BLaER1 (cell line): ENCODE measurements around the gene BCAT1.
"Not testable (repeated sequence)": the region's sequence is repeated elsewhere in the genome, so short reads cannot be mapped to it uniquely, and the experiment has no call there.

Experiments used
- H3K27ac ChIP-seq: shearing (Covaris generic); formaldehyde crosslinking; 2 replicates; pipeline ENCODE4 v1.8.1; 2022
- H3K27me3 ChIP-seq: shearing (Covaris generic); formaldehyde crosslinking; 2 replicates; pipeline ENCODE4 v1.8.1; 2022
- H3K36me3 ChIP-seq: shearing (Covaris generic); formaldehyde crosslinking; 2 replicates; pipeline ENCODE4 v1.8.1; 2022
- H3K4me1 ChIP-seq: shearing (Covaris generic); formaldehyde crosslinking; 2 replicates; pipeline ENCODE4 v1.8.1; 2022
- H3K4me2 ChIP-seq: shearing (Covaris generic); formaldehyde crosslinking; 2 replicates; pipeline ENCODE4 v1.8.1; 2022
- H3K4me3 ChIP-seq: shearing (Covaris generic); formaldehyde crosslinking; 2 replicates; pipeline ENCODE4 v1.8.1; 2022
- H3K9ac ChIP-seq: shearing (Covaris generic); formaldehyde crosslinking; 2 replicates; pipeline ENCODE4 v1.8.1; 2022
- H3K9me3 ChIP-seq: shearing (Covaris generic); formaldehyde crosslinking; 2 replicates; pipeline ENCODE4 v1.8.1; 2022
- H4K20me1 ChIP-seq: shearing (Covaris generic); formaldehyde crosslinking; 2 replicates; pipeline ENCODE4 v1.8.1; 2022
- Cebpa-rat ChIP-seq: shearing (Covaris generic); IDR thresholded peaks from 2 replicates; pipeline ENCODE4 v1.8.1; 2022

BCAT1 gene

GRCh38 chr12:24872211-24872610 lies 76.7 kb downstream of the BCAT1 start:
- Histone ChIP-seq H3K36me3 (peaks cover 100% of the 10 kb centered on the region), H3K4me1 (no peaks in the 10 kb centered on the region)
- TF ChIP-seq Cebpa-rat = no peak

GRCh38 chr12:24866139-24866538 lies 82.8 kb downstream of the BCAT1 start:
- H3K9ac ChIP-seq, H3K27me3 ChIP-seq, H3K4me1 ChIP-seq, H3K27ac ChIP-seq, H3K4me2 ChIP-seq, H3K4me3 ChIP-seq: not testable (repeated sequence)
- Histone ChIP-seq H3K36me3 (peaks cover 93% of the 10 kb centered on the region), H3K9me3 (peaks cover 81% of the 10 kb centered on the region), H4K20me1 (peaks cover 12% of the 10 kb centered on the region; the same call in 1 of the 2 replicates)

More at GRCh38 chr12:24872211-24872610, 76.7 kb downstream of the BCAT1 start:
- Histone ChIP-seq H3K27me3 (no peaks in the 10 kb centered on the region), H3K27ac (no peak overlapping the region), H3K9me3 (peaks cover 44% of the 10 kb centered on the region), H4K20me1 (peaks cover 28% of the 10 kb centered on the region), H3K4me2 (no peak overlapping the region), H3K4me3 (no peak overlapping the region), H3K9ac (no peak overlapping the region)

- Histone ChIP-seq H3K4me3 (no peak overlapping the region), H3K9me3 (peaks cover 81% of the 10 kb centered on the region), H3K36me3 (peaks cover 93% of the 10 kb centered on the region), H3K4me1 (peaks cover 8% of the 10 kb centered on the region), H3K27me3 (no peaks in the 10 kb centered on the region), H3K9ac (no peak overlapping the region), H3K4me2 (no peak overlapping the region), H4K20me1 (peaks cover 12% of the 10 kb centered on the region; the same call in 1 of the 2 replicates), H3K27ac (no peak overlapping the region)
- no peak for TF ChIP-seq Cebpa-rat
Measured at GRCh38 chr12:24864796-24865125, 84.1 kb downstream of the BCAT1 start.

- Histone ChIP-seq H3K4me2 (no peak overlapping the region), H4K20me1 (peaks cover 6% of the 10 kb centered on the region; the same call in 1 of the 2 replicates), H3K36me3 (peaks cover 92% of the 10 kb centered on the region), H3K27me3 (no peaks in the 10 kb centered on the region), H3K4me1 (peaks cover 10% of the 10 kb centered on the region), H3K4me3 (no peak overlapping the region), H3K27ac (no peak overlapping the region), H3K9me3 (peaks cover 66% of the 10 kb centered on the region), H3K9ac (no peak overlapping the region)
- no peak for TF ChIP-seq Cebpa-rat
Measured at GRCh38 chr12:24861766-24862540, 86.9 kb downstream of the BCAT1 start.

GRCh38 chr12:24860546-24860945 lies 88.4 kb downstream of the BCAT1 start:
- peaks cover 24% of the 10 kb centered on the region for H3K4me1 ChIP-seq
- no peak overlapping the region for H3K27ac ChIP-seq
- H3K9ac ChIP-seq = no peak overlapping the region
- H4K20me1 ChIP-seq = peaks cover 12% of the 10 kb centered on the region
- H3K4me2 ChIP-seq = no peak overlapping the region
- peaks cover 92% of the 10 kb centered on the region for H3K36me3 ChIP-seq
- no peak for TF ChIP-seq Cebpa-rat
- no peaks in the 10 kb centered on the region for H3K27me3 ChIP-seq
- H3K9me3 ChIP-seq = peaks cover 57% of the 10 kb centered on the region
- no peak overlapping the region for H3K4me3 ChIP-seq

GRCh38 chr12:24856541-24856940 lies 92.4 kb downstream of the BCAT1 start:
- Histone ChIP-seq H3K4me1 (peaks cover 38% of the 10 kb centered on the region), H3K4me2 (no peak overlapping the region), H3K9ac (no peak overlapping the region), H3K36me3 (peaks cover 85% of the 10 kb centered on the region), H3K27me3 (no peaks in the 10 kb centered on the region), H4K20me1 (peaks cover 52% of the 10 kb centered on the region), H3K4me3 (no peak overlapping the region), H3K27ac (no peak overlapping the region), H3K9me3 (peaks cover 28% of the 10 kb centered on the region)
- TF ChIP-seq Cebpa-rat = no peak

- Histone ChIP-seq H3K4me2 (peak overlapping the region; percentile 34), H3K4me1 (peaks cover 44% of the 10 kb centered on the region), H3K36me3 (peaks cover 85% of the 10 kb centered on the region), H3K27ac (peak overlapping the region; percentile 28), H3K9me3 (peaks cover 12% of the 10 kb centered on the region; the same call in 1 of the 2 replicates), H4K20me1 (peaks cover 68% of the 10 kb centered on the region), H3K4me3 (no peak overlapping the region), H3K9ac (no peak overlapping the region), H3K27me3 (no peaks in the 10 kb centered on the region)
- no peak for TF ChIP-seq Cebpa-rat
Measured at GRCh38 chr12:24854908-24855307, 94.0 kb downstream of the BCAT1 start.

- no peak overlapping the region for H3K9ac ChIP-seq
- H3K9me3 ChIP-seq = peaks cover 6% of the 10 kb centered on the region; the same call in 1 of the 2 replicates
- H3K36me3 ChIP-seq = peaks cover 85% of the 10 kb centered on the region
- no peaks in the 10 kb centered on the region for H3K27me3 ChIP-seq
- TF ChIP-seq Cebpa-rat = no peak
- H3K4me1 ChIP-seq = peaks cover 44% of the 10 kb centered on the region
- H3K4me2 ChIP-seq = no peak overlapping the region
- no peak overlapping the region for H3K27ac ChIP-seq
- no peak overlapping the region for H3K4me3 ChIP-seq
- peaks cover 76% of the 10 kb centered on the region for H4K20me1 ChIP-seq
Measured at GRCh38 chr12:24854017-24854416, 94.9 kb downstream of the BCAT1 start.

GRCh38 chr12:24853588-24853987 lies 95.3 kb downstream of the BCAT1 start:
- H4K20me1 ChIP-seq = peaks cover 80% of the 10 kb centered on the region
- TF ChIP-seq Cebpa-rat = no peak
- no peak overlapping the region for H3K27ac ChIP-seq
- peaks cover 86% of the 10 kb centered on the region for H3K36me3 ChIP-seq
- H3K9ac ChIP-seq = no peak overlapping the region
- H3K4me2 ChIP-seq = no peak overlapping the region
- H3K4me3 ChIP-seq = no peak overlapping the region
- H3K4me1 ChIP-seq = peaks cover 44% of the 10 kb centered on the region
- no peaks in the 10 kb centered on the region for H3K27me3 ChIP-seq
- H3K9me3 ChIP-seq = peaks cover 4% of the 10 kb centered on the region; the same call in 1 of the 2 replicates

- Histone ChIP-seq H3K27me3 (no peaks in the 10 kb centered on the region), H3K36me3 (peaks cover 86% of the 10 kb centered on the region), H3K27ac (no peak overlapping the region), H3K4me2 (no peak overlapping the region), H3K4me3 (no peak overlapping the region), H3K9me3 (no peaks in the 10 kb centered on the region), H3K9ac (no peak overlapping the region), H3K4me1 (peaks cover 44% of the 10 kb centered on the region), H4K20me1 (peaks cover 85% of the 10 kb centered on the region)
- TF ChIP-seq Cebpa-rat = no peak
Measured at GRCh38 chr12:24853094-24853493, 95.8 kb downstream of the BCAT1 start.
